Thyroid gland (tissue), 4 donors: ENCODE data around the gene ARHGEF16.

Source experiments
- CTCF ChIP-seq, 6 experiments: fragments of 200-600 bp in 3 of 6; fragments of 450-650 bp in 3 of 6; sonication (generic) in 3 of 6; IDR thresholded peaks; one replicate each; pipeline ENCODE4 v1.5.1; 2016 to 2019; ENCODE audit warnings: antibody characterized with exemption in 6 of 6, mild to moderate bottlenecking in 2 of 6, inconsistent platforms in 1 of 6, moderate library complexity in 1 of 6
- POLR2A ChIP-seq, 2 donors: fragments of 450-650 bp; IDR thresholded peaks; one replicate each; pipeline ENCODE4 v1.6.1; 2017; ENCODE audit warnings: antibody characterized with exemption in 2 of 2, mild to moderate bottlenecking in 2 of 2, moderate library complexity in 1 of 2

GRCh38 chr1:3481046-3481445 is 26.6 kb downstream of the ARHGEF16 start:
- TF ChIP-seq POLR2A (IDR thresholded peaks at IDR 0.05) (no peak), CTCF (IDR thresholded peaks at IDR 0.05) (no peak)
